Placental pericyte (primary cell): Measurements from ENCODE around the gene SNX32. TPM values are rescaled to one million over a fixed set of nuclear protein-coding genes. Genes with fewer than 3 reads are reported as not detected.

Experiments
- total RNA-seq: library from RNA; depleted of rRNA; stranded (reverse); fragments of >200 nt; gene quantifications from 2 replicates; pipeline ENCODE4 v1.2.3, GENCODE V29; 2012

SNX32 gene
- total RNA-seq: 0.44 TPM in 1 of 2 replicates, not detected in the other

DNA sequence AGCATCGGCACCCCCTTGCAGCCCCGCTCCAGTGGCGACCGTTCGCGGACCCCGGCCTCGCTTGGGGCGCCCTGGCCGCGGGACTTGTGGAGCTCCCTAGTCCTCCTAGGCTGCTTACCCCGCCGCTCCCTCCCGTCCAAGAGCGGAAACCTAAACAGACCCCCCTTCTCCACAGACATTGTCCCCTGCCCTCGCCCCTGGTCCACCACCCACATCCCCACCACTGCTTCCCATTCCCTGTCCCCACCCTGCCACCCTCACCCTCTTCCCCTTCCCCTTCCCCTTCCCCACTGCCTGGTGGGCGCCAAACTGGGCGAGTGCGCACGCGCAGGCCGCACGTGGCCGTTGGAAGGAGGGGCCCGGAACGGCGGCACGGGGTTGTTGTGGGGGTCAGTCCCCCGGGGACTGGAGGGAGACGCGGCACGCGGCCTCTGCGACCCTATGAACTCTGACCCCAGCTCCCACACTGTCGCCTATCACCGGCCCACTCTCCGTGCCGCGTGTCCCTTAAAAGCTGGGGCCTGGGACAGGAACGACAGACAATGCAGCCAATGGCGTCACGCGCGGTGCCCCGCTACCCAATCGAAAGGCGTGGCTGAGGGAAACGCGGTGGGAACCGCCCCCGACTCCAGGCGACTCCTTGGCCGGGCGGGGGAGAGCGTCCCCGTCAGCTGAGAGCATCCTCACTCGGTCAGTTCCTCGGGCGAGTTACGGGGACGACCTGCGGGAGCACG lies at the start of gene SNX32:
SNX32 (plus strand) TSS at position 667 of the 734 bp plus-strand sequence. CDS start 103 bp downstream, outside the sequence.

DNA sequence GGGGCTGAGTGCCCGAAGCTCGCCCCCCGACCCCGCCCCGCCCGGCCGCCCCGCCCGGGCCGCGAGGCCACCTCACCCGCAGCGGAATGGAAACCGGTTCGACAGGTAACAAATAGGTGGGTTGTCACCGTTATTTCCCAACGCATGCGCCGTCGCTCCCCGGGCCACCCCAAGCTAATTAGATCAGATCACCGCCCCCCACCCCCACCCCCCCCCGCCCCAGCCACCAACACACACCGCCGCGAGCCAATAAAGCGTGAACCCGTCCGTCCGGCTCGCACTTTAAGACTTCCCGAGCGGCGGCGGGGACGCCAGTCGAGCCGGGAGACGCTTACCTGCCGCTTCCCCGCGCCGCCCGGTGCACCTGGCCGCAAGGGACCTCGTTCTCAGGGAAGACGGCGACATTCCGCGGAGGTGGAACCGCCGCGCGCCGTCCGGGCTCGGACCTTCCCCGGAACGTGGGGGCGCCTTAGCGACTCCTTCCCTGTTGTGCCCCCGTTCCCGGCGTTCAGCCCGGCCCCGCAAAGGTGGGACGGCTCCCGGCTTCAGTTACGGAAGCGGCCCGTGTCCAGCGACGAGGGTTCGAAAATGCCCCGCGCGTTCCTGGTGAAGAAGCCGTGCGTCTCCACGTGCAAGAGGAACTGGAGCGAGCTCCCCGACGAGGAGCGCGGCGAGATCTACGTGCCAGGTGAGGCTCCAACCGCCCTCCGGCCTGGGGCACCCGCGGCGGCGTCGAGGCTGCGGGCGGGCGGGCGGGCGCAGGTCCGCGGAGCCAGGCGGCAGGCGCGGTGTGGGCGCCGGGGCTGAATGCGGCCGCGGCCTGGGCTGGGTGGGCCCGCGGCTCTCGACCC lies 46.8 kb upstream of the SNX32 start, which contains the start of gene OVOL1:
OVOL1 (plus strand) TSS at position 278 of the 851 bp plus-strand sequence; CDS start at position 589, 311 bp downstream.

DNA sequence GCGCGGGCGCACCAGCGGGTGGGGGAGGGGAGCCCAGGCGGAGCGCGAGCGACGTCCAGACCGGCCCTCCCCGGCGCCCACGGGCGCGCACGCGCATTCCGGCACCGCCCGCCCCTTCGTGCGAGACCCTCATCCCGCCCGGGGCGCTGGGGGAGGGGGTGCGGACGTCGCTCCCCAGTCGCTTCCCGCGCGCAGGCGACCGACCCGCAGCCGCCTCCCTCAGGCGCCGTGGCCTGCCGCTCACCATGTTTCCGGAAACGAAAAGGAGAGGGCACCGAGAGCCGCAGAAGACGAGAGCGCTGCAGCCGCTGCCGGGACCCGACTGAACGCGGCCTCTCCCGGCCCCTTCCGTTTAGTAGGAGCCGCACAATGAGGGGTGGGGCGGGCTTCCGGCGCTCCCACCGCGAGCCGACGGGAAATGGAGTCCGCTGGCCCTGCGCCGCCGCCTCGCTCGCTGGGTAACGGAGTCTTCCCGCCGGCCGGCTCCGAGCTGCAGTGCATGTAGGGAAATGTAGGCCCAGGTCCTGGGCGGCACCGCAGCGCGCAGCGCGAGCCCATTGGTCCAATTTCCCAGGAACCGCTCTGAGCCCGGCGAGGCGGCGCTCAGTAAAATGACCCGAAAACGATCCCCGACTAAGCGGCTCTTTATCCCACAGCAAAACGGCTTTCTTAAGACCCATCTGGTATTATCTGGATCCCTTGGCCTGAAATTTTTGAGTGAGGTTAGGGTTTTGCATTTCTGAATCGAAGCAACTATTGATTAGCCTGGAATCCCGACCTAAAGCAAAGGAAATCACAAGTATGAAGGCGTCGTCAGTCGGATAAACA lies 24.3 kb downstream of the SNX32 start, which contains the start of gene CFL1:
CFL1 (minus strand) TSS at position 328 of the 828 bp plus-strand sequence; CDS start at position 247, 81 bp downstream.

DNA sequence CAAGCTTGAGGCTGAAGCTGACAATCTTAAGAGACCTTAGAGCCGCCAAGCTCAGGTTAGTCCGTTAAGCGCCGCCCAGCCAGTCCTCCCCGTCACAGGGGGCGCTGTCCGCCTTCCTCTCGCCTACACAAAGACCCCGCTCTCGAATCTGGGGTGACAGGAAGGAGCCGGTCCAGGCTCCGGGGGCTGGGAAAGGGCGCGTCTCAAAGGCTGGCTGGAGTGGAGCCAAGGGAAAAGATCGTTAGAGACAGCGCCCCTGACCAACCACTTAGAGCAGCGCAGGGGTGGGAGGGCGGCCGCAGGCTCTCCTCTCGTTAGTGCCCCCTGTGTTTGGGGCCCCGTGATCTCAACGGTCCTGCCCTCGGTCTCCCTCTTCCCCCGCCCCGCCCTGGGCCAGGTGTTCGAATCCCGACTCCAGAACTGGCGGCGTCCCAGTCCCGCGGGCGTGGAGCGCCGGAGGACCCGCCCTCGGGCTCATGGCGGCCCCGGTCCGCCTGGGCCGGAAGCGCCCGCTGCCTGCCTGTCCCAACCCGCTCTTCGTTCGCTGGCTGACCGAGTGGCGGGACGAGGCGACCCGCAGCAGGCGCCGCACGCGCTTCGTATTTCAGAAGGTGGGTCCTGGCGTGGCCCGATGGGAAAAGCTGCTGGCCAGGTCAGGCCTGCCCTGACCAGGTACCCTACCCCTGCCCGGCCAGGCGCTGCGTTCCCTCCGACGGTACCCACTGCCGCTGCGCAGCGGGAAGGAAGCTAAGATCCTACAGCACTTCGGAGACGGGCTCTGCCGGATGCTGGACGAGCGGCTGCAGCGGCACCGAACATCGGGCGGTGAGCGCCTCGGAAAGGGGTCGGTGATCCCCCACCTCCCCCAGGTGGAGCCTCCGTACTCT lies 26.8 kb downstream of the SNX32 start, which contains the start of gene MUS81:
MUS81 (plus strand) TSS at position 156 of the 887 bp plus-strand sequence; CDS start at position 477, 321 bp downstream.

DNA sequence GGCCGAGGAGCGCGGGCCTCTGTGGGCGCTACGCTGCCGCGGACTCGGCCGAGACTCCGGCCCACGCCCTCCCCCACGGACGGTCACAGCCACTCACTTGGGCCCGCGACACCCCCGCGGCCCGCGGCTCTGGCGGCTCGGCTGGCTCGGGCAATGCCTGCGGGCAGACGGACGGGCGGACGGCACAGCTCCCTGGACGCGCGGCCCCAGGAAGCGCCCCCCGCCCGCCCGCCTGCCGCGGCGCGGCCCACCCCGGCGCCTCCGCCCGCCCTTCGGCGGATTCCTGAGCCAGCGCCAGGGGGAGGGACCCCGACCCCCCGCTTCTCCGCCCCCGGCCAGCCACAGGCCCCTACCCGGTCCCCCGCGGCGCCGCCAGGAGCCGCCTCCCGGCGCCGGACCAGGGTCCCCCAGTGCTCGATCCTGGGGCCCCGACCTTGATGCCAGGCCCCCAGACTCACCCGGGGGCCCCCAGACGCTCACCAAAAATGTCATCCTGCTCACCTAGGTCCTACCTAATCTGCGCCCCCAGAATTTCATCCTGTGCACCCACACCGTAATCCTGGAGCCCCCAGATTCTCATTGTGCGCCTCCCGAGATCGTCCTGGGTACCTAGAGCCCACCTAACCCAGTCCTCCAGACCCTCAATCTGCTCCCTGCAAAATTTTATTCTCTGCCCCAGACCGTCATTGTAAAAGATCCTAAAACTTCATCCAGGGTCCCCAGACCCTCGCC lies 39.0 kb downstream of the SNX32 start, which contains the start of gene EFEMP2:
EFEMP2 (minus strand) TSS at position 215 of the 732 bp plus-strand sequence. CDS start 446 bp downstream, outside the sequence.

DNA sequence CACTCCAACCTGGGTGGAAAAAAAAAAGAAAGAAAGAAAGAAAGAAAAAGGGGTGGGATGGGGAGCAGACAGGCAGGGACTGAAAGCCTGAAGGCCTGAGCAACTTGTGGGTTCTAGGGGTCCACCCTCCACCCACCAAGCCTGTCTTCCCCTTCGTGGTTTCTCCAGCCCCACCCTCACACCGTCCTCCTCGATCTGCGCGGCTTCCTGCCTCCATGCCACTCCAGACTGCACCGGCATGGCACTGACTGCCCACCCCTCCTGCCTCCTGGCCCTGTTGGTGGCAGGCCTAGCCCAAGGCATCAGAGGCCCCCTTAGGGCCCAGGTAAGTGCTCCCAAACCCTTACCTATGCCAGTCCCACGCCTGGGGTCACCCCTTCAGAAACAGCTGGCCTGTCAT lies 45.9 kb downstream of the SNX32 start, which contains the start of gene CTSW:
CTSW (plus strand) TSS at position 221 of the 400 bp plus-strand sequence; CDS start at position 239, 18 bp downstream.

DNA sequence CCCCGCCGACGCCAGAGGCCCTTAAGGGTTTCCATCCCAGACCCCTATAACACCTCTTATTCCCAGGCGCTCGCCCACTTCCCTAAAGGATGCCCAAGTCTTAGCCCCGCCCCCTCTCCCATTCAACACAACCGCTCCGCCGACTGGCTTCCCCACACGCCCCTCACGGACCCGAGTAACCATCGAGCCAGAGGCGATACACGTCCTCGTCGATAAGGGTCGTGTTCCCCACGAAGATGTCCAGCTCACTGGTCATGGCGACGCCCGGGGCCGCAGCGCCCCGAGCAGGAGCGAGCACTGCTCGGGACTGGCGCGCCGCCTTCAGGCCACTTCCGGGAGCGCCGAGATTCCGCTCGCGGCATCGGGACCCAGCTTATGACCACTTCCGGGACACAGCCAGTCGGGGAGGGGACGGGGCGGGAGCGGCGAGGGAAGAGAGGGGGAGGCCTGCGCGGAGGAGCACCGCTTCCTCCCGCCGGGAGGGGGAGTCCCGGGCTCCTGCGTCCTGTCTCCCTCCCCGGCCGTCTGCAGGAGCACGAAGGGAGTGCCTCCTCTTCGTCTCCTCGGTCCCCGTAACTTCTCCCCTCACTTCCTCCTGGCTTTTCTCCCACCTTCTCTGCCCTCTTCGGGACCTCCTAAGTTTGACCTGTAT lies 54.5 kb downstream of the SNX32 start, which contains the start of gene FIBP:
FIBP (minus strand) TSS at position 309 of the 652 bp plus-strand sequence; CDS start at position 256, 53 bp downstream.

DNA sequence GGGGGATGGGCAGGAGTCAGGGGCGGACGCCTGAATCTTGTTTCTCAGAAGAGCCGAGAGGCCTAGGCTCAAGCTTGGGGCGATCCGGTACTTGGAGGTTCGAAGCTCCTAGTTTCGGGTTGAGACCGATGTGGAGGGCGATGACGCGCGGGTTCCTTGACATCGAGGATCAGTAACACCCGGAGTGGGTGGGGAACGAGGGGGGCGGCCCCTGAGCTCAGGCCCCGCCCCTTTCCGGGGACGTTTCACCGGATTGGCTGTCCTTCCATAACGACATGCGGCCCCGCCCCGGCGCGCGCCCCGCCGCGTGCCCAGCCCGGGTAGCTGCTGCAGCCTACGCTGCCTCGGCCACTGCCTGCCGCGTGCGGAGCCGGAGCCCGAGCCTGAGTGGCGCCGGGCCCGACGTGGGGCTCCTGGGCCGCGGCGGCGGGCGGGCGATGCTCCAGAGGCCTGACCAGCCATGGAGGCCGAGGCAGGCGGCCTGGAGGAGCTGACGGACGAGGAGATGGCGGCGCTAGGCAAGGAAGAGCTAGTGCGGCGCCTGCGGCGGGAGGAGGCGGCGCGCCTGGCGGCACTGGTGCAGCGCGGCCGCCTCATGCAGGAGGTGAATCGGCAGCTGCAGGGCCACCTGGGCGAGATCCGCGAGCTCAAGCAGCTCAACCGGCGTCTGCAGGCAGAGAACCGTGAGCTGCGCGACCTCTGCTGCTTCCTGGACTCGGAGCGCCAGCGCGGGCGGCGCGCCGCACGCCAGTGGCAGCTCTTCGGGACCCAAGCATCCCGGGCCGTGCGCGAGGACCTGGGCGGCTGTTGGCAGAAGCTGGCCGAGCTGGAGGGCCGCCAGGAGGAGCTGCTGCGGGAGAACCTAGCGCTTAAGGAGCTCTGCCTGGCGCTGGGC lies 56.8 kb downstream of the SNX32 start, which contains the start of gene CCDC85B:
CCDC85B (plus strand) TSS at position 350 of the 895 bp plus-strand sequence; CDS start at position 461, 111 bp downstream.

DNA sequence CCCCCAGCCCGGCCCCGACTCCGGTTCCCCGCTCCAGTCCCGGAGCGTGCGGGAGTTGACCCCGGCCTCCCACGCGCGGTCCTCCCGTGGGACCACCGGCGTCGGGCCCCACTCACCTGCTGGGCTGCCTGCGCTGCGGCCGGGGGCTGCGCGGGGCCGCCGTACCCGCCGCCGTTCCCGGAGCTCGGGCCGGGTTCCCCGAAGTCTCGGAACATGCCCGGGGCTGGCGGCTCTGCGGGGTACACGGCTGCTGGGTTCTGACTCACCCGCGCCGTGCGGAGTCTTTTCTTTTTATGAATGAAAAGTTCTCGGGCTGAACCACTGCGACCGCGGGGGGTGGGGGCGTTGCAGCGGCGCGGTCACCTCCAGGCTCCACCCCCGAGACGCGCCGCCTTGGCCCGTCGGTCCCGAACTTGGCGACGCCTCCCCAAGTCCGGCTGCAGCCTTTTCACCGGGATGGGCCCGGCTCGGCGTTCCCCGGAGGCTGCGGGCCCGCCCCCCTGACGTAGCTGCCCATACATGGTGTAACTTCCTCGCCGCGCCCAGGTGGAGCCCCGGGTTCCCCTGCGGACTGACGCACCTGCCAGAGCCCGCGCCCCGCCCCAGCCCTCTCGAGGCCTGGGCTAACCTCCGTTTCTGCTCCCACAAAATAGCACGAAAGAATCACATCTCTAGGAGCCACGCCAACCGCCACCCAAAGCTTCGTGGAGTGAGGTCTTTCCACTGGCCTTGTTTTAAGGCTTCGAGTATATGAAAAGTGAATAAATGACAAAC lies 66.5 kb downstream of the SNX32 start, which contains the start of gene FOSL1:
FOSL1 (minus strand) TSS at position 264 of the 774 bp plus-strand sequence; CDS start at position 215, 49 bp downstream.

Other genes starting within 250 kb of the SNX32 start
- gene KCNK7, start 238.2 kb upstream of the SNX32 start, total RNA-seq: not detected in 2 replicates
- 30.9 and 42.2 TPM in 2 replicates for gene MAP3K11, start 219.7 kb upstream of the SNX32 start, total RNA-seq
- gene PCNX3, start 218.2 kb upstream of the SNX32 start, total RNA-seq: 43.8 and 54.0 TPM in 2 replicates
- 20.8 and 72.3 TPM in 2 replicates for gene SIPA1, start 195.9 kb upstream of the SNX32 start, total RNA-seq
- gene RELA, start 171.0 kb upstream of the SNX32 start, total RNA-seq: 38.5 and 42.7 TPM in 2 replicates
- gene KAT5, start 121.7 kb upstream of the SNX32 start, total RNA-seq: 51.8 and 60.2 TPM in 2 replicates
- 18.2 and 45.7 TPM in 2 replicates for gene RNASEH2C, start 113.2 kb upstream of the SNX32 start, total RNA-seq
- gene AP5B1, start 53.0 kb upstream of the SNX32 start, total RNA-seq: 14.0 and 17.0 TPM in 2 replicates
- gene OVOL1, start 46.9 kb upstream of the SNX32 start, total RNA-seq: not detected in 2 replicates
- 1,011 and 1,285 TPM in 2 replicates for gene CFL1, start 24.2 kb downstream of the SNX32 start, total RNA-seq
- 44.2 and 92.3 TPM in 2 replicates for gene MUS81, start 26.5 kb downstream of the SNX32 start, total RNA-seq
- gene EFEMP2, start 38.8 kb downstream of the SNX32 start, total RNA-seq: 69.9 and 112 TPM in 2 replicates
- not detected in 2 replicates for gene CTSW, start 45.9 kb downstream of the SNX32 start, total RNA-seq
- gene FIBP, start 54.5 kb downstream of the SNX32 start, total RNA-seq: 104 and 131 TPM in 2 replicates
- gene CCDC85B, start 56.7 kb downstream of the SNX32 start, total RNA-seq: 41.1 and 45.2 TPM in 2 replicates
- gene FOSL1, start 66.4 kb downstream of the SNX32 start, total RNA-seq: 24.9 and 76.5 TPM in 2 replicates
- gene C11orf68, start 85.1 kb downstream of the SNX32 start, total RNA-seq: 25.4 and 29.2 TPM in 2 replicates
- gene DRAP1, start 85.5 kb downstream of the SNX32 start, total RNA-seq: 130 and 156 TPM in 2 replicates
- not detected in 2 replicates for gene TSGA10IP, start 111.5 kb downstream of the SNX32 start, total RNA-seq
- 29.6 and 43.3 TPM in 2 replicates for gene SART1, start 127.8 kb downstream of the SNX32 start, total RNA-seq
- 50.8 and 55.7 TPM in 2 replicates for gene EIF1AD, start 168.2 kb downstream of the SNX32 start, total RNA-seq
- gene BANF1, start 168.5 kb downstream of the SNX32 start, total RNA-seq: 17.9 and 29.9 TPM in 2 replicates
- gene CST6, start 178.0 kb downstream of the SNX32 start, total RNA-seq: 0.29 TPM in 1 of 2 replicates, not detected in the other
- 0.14 TPM in 1 of 2 replicates, not detected in the other for gene CATSPER1, start 192.5 kb downstream of the SNX32 start, total RNA-seq
- not detected in 2 replicates for gene GAL3ST3, start 215.2 kb downstream of the SNX32 start, total RNA-seq
- gene SF3B2, start 218.4 kb downstream of the SNX32 start, total RNA-seq: 176 and 206 TPM in 2 replicates
- gene PACS1, start 236.3 kb downstream of the SNX32 start, total RNA-seq: 58.7 and 76.8 TPM in 2 replicates